HG02623 (cell line): Measurements from ENCODE around the gene CERT1.

Source experiments
- ATAC-seq: cut with Tn5 transposase; IDR thresholded peaks from one replicate; pipeline ENCODE4 v1.9.1; 2021; ENCODE audit warnings: moderate library complexity; ENCODE audit not compliant: unreplicated experiment

CERT1 gene

DNA sequence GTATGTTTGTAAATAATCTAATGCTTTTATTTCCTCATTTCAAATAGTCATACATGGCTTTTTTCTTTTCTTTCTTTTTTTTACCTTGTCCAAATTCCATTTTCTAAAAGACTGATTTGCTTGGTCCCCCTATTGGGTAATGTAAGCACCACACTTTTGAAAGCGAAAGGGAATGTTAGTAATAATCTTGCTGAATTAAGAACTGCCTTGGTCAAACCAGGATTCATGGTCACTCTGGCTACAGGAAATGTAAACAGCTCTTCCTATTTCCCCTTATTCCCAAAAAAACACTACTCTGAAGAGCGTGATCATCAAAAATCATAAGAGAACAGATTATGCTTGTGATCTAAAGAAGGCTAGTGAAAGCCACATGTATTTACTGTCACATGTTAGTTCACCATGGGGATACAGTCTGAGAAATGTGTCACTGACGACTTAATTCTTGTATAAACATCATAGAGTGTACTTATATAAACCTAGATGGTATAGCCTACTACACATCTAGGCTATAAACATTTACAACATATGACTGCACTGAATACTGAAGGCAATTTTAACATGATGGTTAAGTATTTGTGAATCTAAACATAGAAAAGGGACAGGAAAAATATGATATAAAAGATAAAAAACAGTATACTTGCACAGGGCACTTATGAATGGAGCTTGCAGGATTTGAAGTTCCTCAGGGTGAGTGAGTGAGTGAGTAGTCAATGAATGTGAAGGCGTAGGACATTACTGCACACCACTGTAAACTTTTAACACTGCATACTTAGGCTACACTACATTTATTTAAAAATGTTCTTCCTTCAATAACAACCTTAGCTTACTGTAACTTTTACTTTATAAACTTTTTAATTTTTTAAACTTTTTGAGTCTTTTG lies 99.1 kb downstream of the CERT1 start:
- ATAC-seq = no peak

DNA sequence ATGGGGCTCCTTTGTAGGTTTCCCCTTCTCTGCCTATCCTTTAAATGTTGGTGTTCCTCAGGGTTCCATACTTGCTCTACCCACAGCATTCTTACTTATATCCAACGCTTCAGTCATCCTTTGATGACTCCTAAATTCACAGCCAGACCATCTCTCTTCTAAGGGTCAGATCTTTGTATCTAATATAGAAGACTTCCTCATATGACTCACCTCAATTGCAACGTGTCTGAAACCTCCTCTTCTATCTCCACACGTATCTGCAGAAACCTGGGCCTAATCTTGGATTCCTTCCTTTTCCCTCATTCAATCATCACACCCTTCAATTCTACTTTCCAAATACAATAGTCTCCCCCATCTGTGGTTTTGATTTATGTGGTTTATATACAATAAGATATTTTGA lies 106.1 kb downstream of the CERT1 start:
- no peak for ATAC-seq

DNA sequence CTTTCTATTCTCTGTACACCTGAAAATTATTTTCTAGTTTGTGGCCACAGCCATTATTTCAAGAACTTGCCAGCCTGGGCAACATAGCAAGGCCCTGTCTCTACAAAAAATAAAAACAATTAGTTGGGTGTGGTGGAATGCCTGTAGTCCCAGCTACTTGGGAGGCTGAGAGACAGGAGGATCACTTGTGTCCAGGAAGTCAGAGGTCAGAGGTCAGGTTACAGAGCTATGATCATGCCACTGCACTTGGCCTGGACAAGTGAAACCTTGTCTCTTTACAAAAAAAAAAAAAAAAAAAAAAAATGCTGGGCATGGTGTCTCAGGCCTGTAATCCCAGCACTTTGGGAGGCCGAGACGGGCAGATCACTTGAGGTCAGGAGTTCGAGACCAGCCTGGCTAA lies 116.2 kb downstream of the CERT1 start:
- no peak for ATAC-seq

DNA sequence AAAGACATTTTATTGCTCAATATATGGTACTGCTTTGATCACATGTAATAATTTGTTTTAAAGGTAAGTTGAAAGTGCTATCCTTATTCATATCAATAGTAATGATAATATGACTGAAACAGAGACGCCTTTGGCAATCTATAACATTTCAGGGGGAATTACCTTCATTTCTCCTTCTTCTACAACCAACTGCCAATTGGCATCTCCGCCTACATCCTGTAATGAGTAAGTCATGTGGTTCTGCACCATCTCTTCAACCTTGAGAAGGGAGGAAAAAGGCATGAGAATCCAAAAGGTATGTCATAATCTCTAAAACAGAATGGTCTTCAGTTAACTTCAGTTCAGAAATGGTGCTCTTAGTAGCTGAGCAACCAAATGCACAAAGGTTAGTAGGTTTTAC lies 122.0 kb downstream of the CERT1 start:
- no peak for ATAC-seq

DNA sequence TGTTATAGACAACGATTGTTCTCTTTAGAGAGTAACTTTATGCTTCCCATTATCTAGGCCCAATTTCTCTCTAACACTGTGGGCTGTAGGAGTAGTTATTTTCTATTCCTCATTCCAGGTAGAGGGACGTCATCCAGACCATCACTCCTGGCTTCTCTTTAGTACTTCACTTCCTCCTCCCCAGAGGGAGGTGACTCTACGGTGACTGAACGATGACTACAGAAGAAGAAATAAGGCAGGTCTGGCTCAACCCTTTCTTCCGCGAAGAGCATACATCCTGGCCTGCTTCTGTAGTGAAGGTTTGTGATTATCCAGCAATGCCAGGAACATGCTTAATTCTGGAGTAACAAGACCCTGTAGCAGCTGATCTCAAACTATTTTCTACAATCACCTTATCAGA lies 123.6 kb downstream of the CERT1 start:
- no peak for ATAC-seq

DNA sequence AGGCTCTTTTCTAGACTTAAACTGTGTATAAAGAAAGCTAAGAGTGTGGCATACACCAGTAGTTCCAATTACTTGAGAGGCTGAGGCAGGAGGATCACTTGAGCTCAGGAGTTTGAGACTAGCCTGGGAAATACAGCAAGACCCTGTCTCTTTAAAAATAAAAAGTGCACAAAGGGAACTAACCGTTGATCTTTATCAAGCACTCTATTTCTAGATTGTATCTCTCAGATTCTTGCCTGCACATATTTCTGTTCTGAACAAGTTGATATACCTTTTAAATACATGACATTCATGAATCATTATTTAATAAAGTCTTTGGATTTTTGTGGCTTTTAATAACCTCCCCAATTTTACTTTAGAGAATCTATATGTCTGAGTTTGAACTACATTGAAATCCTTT lies 127.2 kb downstream of the CERT1 start:
- no peak for ATAC-seq

DNA sequence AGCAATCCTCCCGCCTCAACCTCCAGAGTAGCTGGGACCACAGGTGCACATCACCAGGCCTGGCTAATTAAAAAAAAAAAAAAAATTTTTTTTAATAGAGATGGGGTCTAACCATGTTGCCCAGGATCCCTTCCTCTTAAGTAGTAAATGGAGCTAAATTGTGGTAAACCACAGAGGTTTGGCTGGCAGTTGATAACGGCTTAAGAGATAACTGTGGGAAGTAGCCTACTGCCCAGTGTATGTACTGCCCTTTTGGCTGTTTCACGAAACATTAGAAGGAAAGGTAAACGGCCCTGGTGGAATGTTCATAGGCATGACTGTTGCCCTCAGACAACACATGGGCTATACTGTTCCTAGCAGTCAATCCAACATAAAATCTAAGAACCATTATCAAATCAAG lies 130.0 kb downstream of the CERT1 start:
- no peak for ATAC-seq

DNA sequence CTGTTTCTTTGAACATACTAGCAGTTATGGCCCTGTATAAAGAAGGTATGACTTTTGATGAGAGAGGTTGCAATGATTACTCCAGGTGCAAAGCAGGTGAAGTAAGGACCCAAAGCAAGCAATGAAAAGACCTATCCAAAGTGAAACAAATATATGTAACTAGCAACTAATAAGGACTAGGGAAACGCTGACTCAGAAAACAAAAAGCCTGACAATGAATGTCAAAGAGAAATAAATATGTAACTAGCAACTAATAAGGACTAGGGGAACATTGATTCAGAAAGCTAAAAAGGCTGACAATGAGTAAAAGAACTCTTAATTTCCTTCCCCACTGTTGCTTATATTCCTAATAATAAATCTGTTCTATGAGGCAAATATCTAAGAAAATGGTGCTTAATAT lies 131.3 kb downstream of the CERT1 start:
- ATAC-seq = no peak

DNA sequence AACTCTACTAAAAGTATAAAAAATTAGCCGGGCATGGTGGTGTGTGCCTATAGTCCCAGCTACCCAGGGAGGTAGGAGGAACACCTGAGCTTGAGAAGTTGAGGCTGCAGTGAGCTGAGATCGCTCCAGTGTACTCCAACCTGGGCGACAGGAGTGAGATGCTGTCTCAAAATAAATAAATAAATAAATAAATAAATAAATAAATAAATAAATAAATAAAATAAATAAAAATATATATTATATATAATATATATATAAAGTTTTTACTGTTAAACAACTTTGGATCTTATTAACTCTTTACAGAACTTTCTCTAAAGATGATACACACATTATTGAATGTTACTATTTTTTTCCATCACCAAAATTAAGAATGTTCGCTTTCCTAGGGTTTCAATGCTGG lies 136.0 kb downstream of the CERT1 start:
- no peak for ATAC-seq

DNA sequence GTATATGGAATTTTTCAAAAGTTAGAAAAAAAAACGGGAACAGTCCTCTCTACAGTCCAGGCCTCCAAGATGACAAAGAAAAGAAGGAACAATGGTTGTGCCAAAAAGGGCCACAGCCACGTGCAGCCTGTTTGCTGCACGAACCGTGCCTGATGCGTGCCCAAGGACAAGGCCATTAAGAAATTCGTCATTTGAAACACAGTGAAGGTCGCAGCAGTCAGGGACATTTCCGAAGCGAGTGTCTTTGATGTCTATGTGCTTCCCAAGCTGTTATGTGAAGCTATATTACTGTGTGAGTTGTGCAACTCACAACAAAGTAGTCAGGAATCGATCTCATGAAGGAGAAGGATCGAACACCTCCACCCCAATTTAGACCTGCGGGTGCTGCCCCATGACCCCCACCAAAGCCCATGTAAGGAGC lies 137.0 kb downstream of the CERT1 start:
- ATAC-seq = no peak

DNA sequence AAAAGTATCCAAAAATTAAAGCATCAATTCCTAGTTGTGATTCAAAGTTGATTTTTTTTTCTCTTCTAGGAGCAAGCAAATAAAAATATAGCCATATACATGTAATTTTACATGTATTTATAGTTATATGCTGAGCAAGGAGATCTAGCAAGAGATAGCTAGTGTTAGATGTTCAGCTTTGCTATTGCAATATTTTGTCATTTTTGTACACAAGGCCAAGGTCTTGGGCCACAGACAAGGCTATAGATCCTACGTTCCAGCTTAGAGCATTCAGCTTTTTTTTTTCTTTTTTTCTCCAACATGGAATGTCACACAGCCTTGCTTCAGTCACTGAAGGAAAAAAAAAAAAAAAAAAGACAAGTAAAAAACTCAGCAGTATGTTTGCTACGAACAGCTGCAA lies 137.6 kb downstream of the CERT1 start:
- no peak for ATAC-seq

DNA sequence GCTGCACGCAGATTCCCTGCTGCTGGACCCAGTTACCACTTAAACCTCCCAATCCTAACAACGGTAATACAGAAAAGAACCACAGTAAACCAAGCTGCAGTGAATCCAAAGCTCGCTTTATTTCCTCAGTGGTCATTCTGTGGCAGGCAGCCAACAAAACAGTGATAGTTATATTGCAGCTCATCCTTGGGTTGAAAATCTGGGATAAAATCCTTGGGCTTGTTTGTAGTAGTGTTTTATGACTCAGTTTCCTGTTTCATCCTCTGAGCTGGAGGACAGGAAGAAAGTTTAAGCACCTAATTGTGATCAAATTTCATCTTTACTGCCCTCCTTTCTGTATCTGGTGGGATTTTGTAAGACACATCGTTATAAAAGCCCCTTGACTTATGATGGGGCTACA lies 143.0 kb downstream of the CERT1 start:
- no peak for ATAC-seq

DNA sequence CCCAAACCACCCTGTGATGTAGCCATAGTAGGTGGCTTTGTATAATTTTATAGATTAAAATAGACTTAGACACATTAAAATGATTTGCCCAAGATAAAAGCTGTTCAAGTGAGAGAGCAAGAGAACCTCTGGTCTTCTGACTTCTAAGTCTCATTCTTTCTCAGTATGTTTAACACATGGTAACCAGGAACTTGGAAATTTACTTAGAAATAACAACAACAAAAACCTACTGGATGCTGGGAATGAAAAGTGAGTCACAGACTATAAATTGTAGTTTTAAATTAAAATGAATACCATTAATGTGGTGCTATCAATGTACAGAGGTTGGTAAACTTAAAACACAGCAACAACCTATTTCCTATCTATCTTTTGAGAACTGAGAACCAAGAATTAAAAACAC lies 144.0 kb downstream of the CERT1 start:
- ATAC-seq = no peak

DNA sequence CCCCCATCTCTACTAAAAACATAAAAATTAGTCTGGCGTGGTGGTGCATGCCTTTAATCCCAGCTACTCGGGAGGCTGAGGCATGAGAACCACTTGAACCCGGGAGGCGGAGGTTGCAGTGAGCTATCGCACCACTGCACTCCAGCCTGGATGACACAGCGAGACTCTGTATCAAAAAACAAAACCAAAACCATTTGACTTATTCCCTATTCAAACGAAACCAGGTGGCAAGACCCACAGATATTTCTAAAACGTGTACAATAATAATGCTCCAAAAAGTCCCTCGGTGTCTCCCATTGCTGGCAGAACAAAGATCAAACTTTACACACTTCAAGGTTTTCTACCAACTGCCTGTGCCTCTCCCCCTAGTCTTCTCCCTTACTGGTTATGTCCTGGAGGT lies 144.6 kb downstream of the CERT1 start:
- peak; percentile 79 for ATAC-seq

DNA sequence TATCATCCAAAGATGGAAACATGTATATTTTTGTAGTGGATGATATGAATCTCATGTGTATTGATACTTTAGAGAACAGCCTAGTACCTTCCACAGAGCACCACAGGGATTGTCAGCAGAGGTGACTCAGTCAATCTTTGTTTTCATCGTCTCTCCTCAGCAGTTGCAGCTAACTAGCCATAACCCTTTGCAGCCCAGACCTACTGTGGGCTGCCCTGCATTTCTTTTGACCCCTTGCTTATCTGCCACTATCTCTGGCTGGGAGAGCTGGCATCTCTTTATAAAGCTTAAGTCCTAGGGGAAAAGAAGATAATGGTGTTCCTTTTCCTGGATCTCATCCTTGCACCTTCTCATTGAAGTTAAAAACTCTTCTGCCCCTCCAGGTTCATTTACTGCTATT lies 145.7 kb downstream of the CERT1 start:
- ATAC-seq = no peak

DNA sequence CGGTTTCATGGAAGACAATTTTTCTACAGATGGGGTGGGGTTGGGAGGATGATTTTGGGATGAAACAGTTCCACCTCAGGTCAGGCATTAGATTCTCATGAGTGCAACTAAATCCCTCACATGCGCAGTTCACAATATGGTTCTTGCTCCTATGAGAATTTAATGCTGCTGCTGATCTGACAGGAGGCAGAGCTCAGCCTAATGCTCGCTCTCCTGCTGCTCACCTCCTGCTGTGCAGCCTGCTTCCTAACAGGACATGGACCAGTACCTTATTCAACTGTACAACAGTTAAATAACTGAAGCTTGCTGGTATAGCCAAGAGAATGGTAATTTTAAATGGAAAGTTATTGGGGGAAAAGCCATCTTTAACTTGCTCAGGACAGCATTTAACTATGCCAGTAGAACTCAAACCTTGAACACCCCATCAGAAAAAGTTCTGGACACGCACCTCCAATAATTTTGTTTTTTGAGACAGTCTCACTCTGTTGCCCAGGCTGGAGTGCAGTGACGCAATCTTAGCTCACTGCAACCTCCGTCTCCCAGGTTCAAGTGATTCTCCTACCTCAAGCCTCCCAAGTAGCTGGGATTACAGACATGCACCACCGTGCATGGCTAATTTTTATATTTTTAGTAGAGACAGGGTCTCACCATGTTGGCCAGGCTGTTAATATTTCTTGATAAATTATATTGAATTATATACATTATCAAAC lies 146.7 kb downstream of the CERT1 start:
- no peak for ATAC-seq

DNA sequence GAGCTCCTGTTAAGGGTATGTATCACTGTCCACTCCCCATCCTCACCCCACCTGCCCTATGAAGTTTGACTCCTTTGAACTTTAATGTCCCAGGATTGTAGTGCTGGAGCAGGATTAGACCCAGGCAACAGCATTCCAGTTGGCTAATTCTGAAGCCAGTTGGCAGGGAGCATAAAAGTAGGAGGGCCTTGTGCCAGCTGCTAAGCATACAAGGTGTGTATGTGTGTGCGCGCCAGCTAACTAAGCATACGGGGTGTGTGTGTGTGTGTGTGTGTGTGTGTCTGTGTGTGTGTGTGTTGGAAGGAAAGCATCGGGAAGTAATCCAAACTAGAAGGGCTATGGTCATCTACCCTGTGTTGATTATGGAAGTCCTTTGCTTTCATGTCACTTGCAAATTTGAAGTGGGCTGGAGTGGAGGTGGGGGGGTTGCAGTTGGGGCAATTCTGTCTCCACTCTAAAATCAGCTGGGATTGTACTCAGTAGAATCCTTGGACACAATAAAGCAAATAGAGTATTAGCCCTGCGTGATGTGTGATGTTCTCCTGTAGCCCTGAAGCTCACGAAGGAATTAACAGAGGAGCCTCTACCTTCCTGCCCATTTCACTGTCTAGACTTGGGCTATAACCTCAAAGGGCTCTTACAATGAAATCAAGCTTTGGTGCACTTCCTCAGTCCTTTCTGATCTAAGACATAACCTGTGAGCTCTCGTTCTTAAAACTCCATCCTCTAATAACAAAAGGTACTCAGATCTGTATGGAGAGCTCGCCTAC lies 147.5 kb downstream of the CERT1 start:
- ATAC-seq = no peak

DNA sequence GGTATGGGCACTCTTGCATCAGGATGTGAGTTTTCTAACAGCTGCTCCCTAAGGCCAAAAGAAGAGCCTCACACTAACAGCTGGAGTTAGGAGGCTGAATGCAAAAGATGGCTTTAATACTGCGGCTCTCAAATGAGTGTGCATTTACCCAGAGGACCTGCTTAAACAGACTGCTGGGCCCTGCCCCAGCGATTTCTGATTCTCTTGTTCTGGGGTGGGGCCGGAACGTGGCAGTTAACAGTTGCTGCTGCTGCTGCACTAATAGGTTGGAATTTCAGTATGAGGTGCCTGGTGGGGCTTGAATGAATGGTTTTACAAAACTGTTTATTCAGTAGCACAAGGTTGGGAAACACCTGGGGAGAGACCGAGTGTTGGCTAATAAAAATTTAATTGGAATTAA lies 148.3 kb downstream of the CERT1 start:
- ATAC-seq = no peak

DNA sequence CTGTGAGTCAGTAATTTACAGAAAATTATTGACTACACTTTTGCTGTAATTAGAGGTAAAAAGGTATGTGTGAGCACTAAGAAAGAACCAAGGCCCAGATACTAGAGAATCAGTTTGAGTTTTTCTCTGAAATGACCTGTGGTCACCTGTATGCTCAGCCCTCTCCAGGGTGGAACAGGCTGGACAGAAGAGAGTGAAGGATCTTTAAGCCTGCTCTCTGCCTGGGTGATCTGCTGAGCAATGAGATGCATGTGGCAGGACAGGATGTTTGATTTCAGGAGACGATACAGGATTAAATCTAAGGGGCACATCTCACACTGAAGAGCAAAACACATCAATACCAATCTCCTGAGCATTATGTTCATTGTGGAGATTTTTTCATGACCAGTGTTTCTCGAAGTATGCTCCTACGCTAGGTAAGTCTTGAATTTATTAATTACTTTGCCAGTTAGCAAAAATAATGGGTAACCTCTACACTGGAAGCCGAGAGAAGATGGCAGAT lies 148.9 kb downstream of the CERT1 start:
- ATAC-seq = no peak

DNA sequence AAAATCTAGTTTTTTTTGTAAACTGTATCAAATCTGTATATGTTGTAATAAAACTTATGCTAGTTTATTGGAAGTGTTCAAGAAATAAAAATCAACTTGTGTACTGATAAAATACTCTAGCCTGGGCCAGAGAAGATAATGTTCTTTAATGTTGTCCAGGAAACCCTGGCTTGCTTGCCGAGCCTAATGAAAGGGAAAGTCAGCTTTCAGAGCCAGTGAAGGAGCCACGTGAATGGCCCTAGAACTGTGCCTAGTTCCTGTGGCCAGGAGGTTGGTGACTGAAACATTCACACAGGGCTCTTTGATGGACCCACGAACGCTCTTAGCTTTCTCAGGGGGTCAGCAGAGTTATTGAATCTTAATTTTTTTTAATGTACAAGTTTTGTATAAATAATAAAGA lies 150.1 kb downstream of the CERT1 start:
- no peak for ATAC-seq

DNA sequence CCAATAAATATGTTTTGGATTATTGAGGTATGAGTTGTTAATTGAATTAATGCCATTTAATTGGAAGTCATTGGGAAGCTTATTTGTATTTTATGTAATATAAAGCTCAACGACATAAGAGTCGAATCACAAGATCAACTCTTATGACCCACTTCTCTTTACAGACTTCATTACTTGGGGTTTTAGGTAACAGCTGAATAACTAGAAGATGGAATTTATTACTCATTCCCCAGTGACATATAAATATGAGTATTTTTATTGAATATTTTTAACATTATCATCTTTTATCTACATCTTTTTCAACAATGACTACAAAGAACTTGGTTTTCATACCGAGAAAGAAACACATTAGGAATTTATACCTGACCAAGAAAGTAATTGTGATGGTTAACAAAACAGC lies 153.3 kb downstream of the CERT1 start:
- ATAC-seq = no peak

DNA sequence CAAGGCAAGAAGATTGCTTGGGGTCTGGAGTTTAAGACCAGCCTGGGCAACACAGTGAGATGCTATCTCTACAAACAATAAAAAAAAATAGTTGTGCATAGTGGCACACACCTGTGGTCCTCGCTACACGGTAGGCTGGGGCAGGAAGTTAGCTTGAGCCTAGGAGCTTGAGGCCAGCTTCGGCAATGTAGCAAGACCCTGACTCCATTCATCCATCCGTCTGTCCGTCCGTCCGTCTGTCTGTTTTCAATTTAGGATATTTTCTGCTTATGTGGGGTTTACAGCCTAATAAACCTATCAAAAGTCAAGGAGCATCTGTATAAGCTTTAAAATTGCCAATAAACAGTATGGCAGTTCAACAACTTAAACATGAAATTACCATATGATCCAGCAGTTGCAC lies 154.7 kb downstream of the CERT1 start:
- no peak for ATAC-seq
